ENCODE results near the gene CAVIN2.

CAVIN2 gene

GRCh38 chr2:191875859-191876258 lies 29.0 kb upstream of the CAVIN2 start:
- no peak overlapping the region for H3K4me3 ChIP-seq (ENCODE audit: low read depth, low read length)
- TF ChIP-seq CTCF (IDR thresholded peaks at IDR 0.05; ENCODE audit: low read depth, low read length), result no peak

- H3K4me3 ChIP-seq (ENCODE audit: low read depth, low read length), result no peak overlapping the region
- TF ChIP-seq CTCF (IDR thresholded peaks at IDR 0.05; ENCODE audit: low read depth, low read length), result peak; percentile 18; the same call in 1 of the 2 replicates
These were observed 23.9 kb upstream of the CAVIN2 start for GRCh38 chr2:191870744-191871143.

GRCh38 chr2:191869781-191870180 lies 22.9 kb upstream of the CAVIN2 start:
- no peak overlapping the region for H3K4me3 ChIP-seq (ENCODE audit: low read depth, low read length)
- TF ChIP-seq CTCF (IDR thresholded peaks at IDR 0.05; ENCODE audit: low read depth, low read length), result no peak

GRCh38 chr2:191869178-191869577 lies 22.3 kb upstream of the CAVIN2 start:
- TF ChIP-seq CTCF (IDR thresholded peaks at IDR 0.05; ENCODE audit: low read depth, low read length), result no peak

GRCh38 chr2:191867507-191867847 lies 20.6 kb upstream of the CAVIN2 start:
- TF ChIP-seq CTCF (IDR thresholded peaks at IDR 0.05; ENCODE audit: low read depth, low read length), result no peak

More at GRCh38 chr2:191869178-191869577, 22.3 kb upstream of the CAVIN2 start:
- H3K4me3 ChIP-seq (ENCODE audit: low read depth, low read length), result no peak overlapping the region

GRCh38 chr2:191866675-191867506 lies 20.0 kb upstream of the CAVIN2 start:
- TF ChIP-seq CTCF (IDR thresholded peaks at IDR 0.05; ENCODE audit: low read depth, low read length), result no peak

More at GRCh38 chr2:191867507-191867847, 20.6 kb upstream of the CAVIN2 start:
- H3K4me3 ChIP-seq (ENCODE audit: low read depth, low read length), result no peak overlapping the region

GRCh38 chr2:191866195-191866594 lies 19.3 kb upstream of the CAVIN2 start:
- TF ChIP-seq CTCF (IDR thresholded peaks at IDR 0.05; ENCODE audit: low read depth, low read length), result no peak
- H3K4me3 ChIP-seq (ENCODE audit: low read depth, low read length), result no peak overlapping the region

More at GRCh38 chr2:191866675-191867506, 20.0 kb upstream of the CAVIN2 start:
- H3K4me3 ChIP-seq (ENCODE audit: low read depth, low read length), result no peak overlapping the region
